D721Med (cell line): ENCODE measurements around the gene NUP93.

Source experiments
- DNase-seq: peaks from one replicate; pipeline ENCODE4 v3.0.0; 2011; ENCODE audit warnings: low spot score; ENCODE audit not compliant: insufficient read length
- FAIRE-seq: peaks from 2 replicates; lab custom pipeline; 2011; peaks lifted over from hg19 to GRCh38; lab: Jason Lieb, UNC
- TF ChIP-seq, protein P1 (sequence below): IDR thresholded peaks from 2 replicates; pipeline ENCODE4 v1.5.1; 2012; ENCODE audit warnings: mild to moderate bottlenecking, control low read depth; ENCODE audit not compliant: insufficient read depth; ENCODE audit errors: missing control alignments

The NUP93 gene

DNA sequence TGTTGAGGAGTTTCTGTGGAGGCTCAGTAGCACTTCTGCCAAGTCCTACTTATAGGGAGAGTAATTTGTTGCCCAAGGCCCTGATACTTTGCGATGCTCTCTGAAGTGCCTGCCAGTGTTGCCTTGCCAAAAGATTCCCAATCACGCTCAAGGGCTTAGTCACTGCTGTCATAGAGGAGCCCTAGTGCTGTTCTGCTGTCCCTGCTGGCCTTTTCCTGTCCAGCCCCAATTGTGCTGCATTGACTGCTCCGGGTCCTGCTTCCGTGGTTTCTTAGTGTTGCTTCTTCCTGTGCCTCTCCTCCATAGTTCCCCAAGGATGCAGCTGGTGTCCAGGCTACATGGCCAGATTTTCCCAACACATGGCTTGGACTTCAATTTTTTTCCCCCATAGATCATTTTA lies 13.9 kb downstream of the NUP93 start:
- DNase-seq (no peak), FAIRE-seq (no peak)
- TF ChIP-seq, protein P1, sequence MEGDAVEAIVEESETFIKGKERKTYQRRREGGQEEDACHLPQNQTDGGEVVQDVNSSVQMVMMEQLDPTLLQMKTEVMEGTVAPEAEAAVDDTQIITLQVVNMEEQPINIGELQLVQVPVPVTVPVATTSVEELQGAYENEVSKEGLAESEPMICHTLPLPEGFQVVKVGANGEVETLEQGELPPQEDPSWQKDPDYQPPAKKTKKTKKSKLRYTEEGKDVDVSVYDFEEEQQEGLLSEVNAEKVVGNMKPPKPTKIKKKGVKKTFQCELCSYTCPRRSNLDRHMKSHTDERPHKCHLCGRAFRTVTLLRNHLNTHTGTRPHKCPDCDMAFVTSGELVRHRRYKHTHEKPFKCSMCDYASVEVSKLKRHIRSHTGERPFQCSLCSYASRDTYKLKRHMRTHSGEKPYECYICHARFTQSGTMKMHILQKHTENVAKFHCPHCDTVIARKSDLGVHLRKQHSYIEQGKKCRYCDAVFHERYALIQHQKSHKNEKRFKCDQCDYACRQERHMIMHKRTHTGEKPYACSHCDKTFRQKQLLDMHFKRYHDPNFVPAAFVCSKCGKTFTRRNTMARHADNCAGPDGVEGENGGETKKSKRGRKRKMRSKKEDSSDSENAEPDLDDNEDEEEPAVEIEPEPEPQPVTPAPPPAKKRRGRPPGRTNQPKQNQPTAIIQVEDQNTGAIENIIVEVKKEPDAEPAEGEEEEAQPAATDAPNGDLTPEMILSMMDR = no peak

DNA sequence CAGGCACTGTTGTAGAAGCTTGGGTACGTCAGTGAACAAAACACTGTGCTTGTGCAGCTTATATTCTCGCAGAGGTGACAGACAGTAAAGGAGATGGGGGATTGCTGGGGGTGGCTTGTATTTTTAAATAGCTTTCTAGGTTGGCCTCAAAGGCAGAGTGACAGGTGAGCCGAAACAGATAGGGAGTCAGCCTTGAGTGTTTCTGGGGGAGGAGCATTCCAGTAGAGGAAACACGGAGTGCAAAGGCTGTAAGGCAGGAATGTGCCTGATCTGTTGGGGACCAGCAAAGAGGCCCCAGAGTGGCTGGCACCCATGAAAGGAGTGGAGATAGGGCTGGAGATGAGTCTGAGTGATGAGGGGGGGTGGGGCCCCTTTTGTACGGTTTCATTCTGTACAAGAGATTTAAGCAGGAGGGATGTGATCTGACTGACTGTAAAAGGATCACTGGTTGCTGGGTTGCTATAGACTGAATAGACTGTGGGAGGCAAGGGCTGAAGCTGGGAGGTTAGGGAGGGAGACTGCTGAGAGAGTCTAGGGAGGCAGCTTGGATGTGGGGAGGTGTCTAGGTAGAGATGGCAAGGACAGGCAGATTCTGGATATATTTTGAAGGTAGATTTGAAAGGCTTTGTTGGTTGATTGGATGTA lies 15.2 kb downstream of the NUP93 start:
- FAIRE-seq = no peak
- no peak for DNase-seq
- TF ChIP-seq, protein P1 = no peak

DNA sequence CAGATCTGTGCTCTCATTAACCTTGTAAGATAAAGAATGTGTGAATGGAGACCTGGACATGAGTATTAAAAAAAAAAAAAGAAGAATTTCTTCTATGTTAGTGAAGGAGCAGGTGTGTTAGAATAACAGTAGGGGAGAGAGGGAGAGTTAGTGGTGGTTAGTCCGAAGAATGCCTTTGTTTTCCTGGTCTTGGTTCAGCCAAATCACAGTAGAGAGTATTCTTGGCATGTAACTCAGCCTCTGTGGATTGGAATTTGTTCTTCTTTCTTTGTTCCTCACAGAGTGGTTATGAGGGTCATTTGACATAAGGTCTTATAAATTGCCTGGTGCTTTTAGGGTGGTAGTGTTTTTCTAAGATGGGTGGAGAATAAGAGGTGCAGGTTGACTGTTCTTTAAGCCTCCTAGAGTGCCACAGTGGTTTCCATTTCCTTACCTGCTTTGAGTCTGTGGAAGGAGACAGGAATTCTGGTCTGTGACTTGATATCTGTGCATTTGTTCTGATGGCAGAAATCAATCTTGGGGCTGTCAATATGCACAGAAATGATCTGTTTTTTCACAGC lies 17.6 kb downstream of the NUP93 start:
- DNase-seq (no peak), FAIRE-seq (no peak)
- TF ChIP-seq, protein P1 = no peak

DNA sequence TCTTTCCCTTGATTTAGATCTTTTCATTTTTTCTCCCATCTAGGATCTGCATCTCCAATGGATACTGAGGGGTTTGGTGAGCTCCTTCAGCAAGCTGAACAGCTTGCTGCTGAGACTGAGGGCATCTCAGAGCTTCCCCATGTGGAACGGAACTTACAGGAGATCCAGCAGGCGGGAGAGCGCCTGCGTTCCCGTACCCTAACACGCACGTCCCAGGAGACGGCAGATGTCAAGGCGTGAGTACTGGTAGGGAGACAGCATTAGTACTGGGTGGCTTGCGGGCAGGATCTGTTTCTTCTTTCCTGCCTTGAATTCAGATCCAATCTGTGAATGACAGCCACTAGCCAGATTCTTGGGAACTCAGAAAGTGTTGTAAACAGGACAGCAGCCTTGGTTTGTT lies 18.3 kb downstream of the NUP93 start:
- FAIRE-seq (no peak), DNase-seq (no peak)
- TF ChIP-seq, protein P1 = no peak

DNA sequence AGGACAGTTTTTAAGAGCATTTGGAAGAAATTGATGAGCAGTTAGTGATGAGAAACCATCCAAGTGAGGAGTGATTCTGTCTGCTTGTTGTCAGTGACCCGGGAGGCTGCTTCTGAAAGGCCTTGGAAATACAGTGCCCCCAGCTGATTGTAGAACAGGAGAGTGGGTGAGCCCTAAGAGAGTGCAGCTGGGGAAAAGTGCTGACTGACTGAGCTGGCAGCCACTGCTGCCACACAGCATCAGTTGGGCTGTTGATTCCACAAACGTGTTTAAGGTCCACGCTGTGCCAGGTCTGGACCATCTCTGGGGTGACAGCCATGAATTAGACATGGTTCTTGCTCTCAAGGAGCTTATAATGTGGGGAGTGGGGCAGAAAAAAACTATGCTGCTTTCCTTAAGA lies 18.9 kb downstream of the NUP93 start:
- TF ChIP-seq, protein P1 = no peak
- FAIRE-seq (no peak), DNase-seq (no peak)

DNA sequence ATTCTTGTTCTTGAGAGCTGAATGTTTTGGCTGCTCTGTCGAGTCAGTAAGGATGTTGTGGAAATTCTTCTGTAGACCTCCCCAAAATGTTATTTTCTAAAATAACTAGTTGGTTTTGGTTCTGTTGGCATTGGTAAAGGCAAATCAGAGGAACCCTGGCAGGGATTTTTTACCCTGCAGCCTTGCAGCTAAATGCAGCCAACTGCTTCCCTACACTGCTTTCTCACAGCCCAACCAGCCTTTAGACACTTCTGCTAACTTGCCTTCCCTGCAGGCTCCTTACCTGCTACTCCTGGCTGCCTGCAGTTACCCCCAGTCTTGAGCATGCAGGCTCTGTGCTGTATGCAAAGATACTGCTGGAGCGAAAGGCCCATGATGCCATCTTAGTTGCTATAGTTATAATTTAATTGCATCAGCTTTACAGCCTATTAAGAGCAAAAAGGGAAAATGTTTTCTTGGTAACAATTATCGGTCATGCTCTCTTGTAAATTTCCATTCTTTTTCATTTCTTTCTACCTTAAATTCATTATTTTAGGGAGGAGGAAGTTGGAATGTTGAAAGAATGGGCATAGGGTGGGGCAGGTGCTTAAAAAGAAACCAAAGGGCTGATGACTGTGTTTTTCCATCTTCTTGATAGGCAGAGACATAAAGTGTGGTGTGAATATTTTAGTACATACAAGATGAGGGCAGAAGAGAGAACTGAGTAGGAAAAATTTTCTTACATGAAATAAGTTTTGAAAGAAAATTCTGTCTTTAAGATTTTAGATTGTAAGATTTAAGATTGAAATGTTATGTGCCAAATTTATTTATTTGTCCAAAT lies 20.0 kb downstream of the NUP93 start:
- TF ChIP-seq, protein P1 = no peak
- DNase-seq (no peak), FAIRE-seq (no peak)
